ENCODE data around the gene HMG20A.

DNA sequence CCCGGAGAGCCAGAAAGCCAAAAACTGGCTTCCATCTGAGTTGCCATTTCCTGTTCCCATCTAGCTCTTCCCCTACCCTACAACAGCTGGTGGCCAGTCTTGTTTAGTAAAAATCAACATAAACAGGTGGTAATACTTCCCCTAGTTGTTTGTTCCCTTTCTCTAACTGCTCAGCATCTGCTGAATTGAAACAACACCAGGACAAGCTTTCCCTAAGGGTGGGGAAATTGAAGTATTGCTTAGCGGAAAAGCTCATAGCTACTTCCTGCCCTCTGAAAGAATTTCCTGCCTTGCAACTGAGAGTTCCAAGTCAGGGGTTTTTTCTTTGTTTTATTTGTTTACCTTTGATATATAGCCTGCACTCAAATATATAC, 66.8 kb downstream of the HMG20A start:
- TF ChIP-seq POLR2A (IDR thresholded peaks at IDR 0.05) (no peak), POLR2AphosphoS5 (IDR thresholded peaks at IDR 0.05) (no peak)
- TF ChIP-seq, protein P1, sequence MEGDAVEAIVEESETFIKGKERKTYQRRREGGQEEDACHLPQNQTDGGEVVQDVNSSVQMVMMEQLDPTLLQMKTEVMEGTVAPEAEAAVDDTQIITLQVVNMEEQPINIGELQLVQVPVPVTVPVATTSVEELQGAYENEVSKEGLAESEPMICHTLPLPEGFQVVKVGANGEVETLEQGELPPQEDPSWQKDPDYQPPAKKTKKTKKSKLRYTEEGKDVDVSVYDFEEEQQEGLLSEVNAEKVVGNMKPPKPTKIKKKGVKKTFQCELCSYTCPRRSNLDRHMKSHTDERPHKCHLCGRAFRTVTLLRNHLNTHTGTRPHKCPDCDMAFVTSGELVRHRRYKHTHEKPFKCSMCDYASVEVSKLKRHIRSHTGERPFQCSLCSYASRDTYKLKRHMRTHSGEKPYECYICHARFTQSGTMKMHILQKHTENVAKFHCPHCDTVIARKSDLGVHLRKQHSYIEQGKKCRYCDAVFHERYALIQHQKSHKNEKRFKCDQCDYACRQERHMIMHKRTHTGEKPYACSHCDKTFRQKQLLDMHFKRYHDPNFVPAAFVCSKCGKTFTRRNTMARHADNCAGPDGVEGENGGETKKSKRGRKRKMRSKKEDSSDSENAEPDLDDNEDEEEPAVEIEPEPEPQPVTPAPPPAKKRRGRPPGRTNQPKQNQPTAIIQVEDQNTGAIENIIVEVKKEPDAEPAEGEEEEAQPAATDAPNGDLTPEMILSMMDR (IDR thresholded peaks at IDR 0.05) = no peak
